NCI-H2107 (cell line): Measurements from ENCODE around the gene ATAD3A.

Experiments used
- DNase-seq: peaks from one replicate; lab custom pipeline; 2025; lab: John Stamatoyannopoulos, UW

ATAD3A gene

DNA sequence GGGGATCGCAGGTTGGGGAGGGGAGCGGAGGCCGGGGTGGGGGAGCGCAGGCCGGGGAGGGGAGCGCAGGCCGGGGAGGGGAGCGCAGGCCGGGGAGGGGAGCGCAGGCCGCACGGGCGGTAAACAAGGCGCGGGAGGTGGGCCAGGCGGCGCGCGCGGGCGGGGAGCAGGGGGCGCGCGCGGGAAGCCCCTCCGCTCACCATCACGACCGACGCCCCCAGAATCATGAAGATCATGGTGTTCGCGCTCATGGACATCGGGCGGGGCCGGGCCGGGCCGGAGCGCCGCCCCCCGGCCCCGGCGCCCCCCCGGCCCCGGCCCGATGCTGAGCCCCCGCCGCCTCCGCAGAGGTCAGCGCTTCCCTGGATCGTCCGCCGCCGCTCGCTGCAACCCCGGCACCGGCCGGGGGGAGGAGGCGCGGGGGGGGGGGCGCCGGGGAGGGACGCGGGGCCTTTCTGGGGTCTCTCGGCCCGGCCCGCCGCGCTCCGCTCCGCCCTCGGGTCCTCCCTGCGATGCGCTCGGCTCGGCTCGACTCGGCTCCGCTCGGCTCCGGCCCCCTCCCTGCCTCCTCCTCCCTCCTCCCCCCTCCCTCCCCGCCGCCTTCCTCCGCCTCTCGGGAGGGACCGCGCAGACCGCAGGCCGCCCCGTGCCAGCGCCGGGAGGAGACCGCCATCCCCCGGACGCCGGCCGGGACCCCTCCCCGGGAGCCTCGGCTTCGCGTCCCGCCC lies 28.3 kb downstream of the ATAD3A start, which contains the start of gene TMEM240:
TMEM240 (minus strand) TSS at position 535 of the 728 bp plus-strand sequence; CDS start at position 257, 278 bp downstream.
- DNase-seq = no peak

DNA sequence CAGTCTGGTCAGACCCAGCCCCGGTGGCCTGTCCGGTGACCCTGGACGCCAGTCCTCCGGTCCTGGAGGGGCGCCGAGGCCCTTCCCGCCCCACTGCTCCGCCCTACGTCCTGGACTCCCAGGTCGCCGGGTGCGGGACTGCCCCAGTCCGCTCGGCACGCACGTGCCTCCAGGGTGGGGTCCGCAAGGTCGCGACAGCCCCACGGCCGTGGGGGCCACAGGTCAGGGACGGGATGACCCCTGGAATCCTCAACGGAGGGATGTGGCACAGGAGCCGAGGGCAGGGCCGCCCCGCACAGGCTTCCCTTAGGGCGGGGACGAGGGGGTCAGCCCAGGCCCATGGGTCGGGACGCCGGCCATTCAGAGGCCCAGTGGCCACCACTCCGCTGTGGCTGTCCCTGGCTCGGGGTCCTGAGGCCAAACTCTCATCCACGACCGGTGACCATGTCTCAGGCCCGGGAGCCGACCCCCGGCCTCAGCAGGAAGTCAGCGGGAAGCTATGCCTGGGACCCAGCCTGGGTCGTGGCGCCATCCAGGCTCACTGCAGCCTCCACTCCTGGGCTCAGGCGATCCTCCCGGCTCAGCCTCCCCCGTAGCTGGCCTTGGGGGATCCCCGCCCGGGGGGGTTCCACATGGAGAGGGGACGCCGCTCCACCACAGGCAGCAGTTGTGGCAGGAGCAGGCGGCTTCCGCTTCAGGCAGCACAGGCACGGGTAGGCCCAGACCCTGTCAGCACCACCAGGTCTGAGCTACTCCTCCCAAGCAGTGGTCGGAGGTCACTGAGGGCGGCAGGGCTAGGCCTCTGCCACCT lies 29.1 kb downstream of the ATAD3A start:
- DNase-seq = no peak

GRCh38 chr1:1541956-1542765 lies 30.2 kb downstream of the ATAD3A start:
- no peak for DNase-seq

GRCh38 chr1:1542766-1543705 lies 31.1 kb downstream of the ATAD3A start:
- no peak for DNase-seq

DNA sequence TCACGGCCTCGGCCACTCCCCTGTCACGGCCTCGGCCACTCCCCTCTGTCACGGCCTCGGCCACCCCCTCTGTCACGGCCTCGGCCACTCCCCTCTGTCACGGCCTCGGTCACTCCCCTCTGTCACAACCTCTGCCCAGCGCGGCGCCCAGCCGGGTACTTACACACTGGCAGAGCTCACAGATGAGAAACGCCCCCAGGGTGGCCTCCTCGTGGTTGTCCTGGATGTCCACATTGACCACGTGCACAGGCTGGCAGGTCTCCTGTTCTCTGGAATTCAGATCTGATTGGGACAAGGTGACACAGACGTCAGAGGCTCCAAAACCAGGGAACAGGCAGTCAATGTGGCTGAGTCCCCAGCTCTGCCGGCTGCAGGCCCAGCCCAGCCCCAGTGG lies 31.7 kb downstream of the ATAD3A start:
- DNase-seq = no peak

- DNase-seq = no peak
Observed at GRCh38 chr1:1544544-1544943, 32.6 kb downstream of the ATAD3A start.

- DNase-seq = no peak
Observed at GRCh38 chr1:1545946-1546737, 34.2 kb downstream of the ATAD3A start.

- no peak for DNase-seq
Observed at GRCh38 chr1:1547011-1547410, 35.0 kb downstream of the ATAD3A start.

GRCh38 chr1:1547476-1547875 lies 35.5 kb downstream of the ATAD3A start:
- no peak for DNase-seq

- no peak for DNase-seq
Observed at GRCh38 chr1:1548591-1548990, 36.6 kb downstream of the ATAD3A start.

DNA sequence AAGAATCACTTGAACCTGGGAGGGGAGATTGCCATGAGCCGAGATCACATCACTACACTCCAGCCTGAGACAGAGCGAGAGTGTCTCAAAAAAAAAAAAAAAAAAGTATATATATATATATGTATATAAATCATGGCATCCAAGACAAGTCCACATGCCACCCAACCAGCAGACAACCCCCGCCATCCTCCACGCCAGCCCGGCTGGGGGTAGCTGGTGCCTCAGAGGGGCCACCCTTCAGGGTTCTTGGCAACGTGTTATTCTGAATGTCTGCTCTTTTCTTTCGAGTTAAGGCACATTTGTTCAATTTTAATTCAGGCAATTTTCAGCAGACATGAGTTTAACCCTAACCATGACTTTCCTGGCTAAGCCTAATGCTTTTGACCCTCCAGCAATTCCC lies 38.1 kb downstream of the ATAD3A start:
- DNase-seq = no peak

DNA sequence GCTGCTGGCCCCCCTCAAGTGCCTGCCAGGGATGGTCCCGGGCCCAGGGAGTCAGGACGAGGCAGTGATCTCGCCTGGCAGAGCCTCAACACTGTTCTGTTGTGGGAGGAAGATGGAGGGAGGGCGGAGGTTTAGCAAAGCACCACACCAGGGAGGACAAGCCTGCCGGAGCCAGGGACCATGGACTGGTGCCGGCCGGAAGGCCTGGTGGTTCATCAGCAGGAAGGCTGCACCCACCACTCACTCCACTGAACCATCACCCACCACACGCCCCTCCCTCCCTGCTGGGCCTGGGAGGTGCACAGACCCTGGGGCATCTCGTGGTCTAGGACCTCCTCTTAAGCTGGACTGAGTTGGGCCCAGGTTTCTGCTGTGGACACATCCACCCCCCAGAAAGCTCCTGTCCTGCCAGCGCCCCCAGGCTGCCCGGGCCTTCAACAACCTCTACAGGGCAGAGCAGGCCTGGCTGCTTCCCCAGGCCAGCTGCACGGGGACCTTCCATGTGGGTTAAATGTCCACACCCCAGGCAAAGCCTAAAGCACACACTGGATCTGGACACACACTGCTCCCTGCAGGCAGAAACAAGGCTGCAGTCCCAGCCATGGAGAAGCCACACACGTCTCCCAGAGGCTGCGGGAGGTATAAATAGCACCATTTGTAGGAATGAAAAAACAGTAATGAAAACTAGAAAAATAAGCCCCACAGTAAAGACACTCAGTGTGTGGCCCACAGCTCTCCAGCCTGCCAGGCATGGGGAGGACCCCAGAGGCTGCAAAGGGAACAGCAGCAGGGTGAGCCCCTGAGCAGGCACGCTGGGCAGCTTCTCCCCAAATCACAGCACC lies 38.9 kb downstream of the ATAD3A start:
- DNase-seq = no peak

DNA sequence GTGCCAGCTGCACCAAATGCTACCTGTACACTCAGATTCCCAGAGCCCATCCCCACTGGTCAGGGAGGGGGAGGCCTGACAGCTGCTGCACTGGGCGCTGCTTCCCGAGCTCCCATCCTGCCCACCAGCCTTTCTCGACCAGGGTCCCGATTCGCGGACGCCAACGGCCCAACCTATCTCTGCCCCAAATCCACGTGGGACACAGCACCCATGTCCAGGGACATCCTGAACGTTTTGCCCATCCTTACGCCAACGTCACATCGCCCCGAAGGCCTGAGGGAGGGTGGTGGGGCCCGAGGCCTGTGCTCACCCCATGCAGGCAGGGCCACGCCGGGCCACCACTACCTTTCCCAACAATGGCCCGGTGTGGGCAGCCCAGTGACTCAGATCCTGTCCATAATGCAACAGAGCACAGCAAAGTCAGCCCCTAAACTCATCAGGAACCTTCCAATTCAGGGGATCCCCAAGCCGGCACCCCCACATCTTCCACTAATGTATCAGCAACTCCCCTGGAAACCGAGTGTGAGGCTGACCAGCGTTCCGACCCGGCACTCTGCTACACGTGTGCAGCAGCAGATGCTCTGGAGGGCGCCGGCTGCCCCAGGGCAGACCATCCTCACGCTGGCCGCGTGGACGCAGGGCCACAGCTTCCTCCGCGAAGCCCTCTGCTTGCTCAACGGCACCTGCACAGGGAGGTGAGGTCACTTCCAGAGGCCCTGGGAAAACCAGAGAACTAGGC lies 39.7 kb downstream of the ATAD3A start:
- DNase-seq = no peak

- no peak for DNase-seq
Observed at GRCh38 chr1:1552263-1552639, 40.3 kb downstream of the ATAD3A start.

DNA sequence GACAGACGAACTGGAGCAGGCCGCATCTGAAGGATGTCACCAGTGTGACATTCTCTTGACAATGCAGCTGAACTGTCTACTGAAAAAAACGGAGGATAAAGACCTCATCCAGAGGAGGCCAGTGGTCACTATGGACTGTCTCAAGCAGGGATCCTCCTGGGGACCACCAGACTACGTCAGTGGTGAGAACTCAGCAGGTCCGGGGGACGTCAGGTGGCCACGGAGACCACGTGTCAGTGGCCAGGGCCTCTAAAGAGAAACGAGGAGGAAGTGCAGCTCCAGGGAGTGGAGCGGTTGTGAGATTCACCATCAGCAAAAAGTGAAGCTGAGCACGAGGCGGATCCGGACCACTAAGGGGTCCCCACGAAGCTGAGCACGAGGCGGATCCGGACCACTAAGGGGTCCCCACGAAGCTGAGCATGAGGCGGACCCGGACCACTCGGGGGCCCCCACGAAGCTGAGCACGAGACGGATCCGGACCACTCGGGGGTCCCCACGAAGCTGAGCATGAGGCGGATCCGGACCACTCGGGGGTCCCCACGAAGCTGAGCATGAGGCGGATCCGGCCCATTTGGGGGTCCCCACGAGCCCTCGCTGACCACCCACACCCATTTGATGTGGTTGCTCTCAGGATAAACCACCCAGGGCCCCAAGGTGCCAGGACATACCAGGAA lies 42.0 kb downstream of the ATAD3A start:
- DNase-seq = no peak

DNA sequence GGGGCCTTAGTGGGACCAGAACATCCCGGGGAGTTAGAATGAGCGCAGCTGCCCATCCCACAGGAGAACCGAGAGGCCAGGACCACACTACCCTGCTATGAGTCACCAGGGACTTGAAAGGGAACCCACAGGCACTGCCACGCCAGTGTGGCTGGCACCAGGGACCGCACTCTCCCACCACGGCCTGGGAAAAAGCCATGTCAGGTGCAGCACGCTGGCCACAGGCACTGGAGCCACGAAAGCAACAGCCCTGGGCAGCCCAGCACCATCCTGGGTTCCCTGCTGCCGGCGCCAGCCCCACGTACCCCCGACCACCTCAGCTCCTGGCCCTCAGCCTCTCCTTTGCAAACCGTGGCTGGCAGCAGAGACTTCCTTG lies 42.6 kb downstream of the ATAD3A start:
- no peak for DNase-seq

GRCh38 chr1:1554926-1555915 lies 43.3 kb downstream of the ATAD3A start:
- DNase-seq = no peak
